Neural crest cell (in vitro differentiated cells): Measurements from ENCODE around the gene PLEKHG5. TPM values are rescaled to one million over a fixed set of nuclear protein-coding genes. Genes with fewer than 3 reads are reported as not detected.

Experiments
- DNase-seq: peaks from one replicate; pipeline ENCODE4 v3.0.0; 2021; ENCODE audit warnings: low read depth, mixed read lengths, low spot score
- H3K27ac Mint-ChIP-seq: one replicate; pipeline ENCODE4 v1.8.0; 2021; ENCODE audit warnings: mild to moderate bottlenecking, mixed read lengths; ENCODE audit not compliant: unreplicated experiment
- H3K27me3 Mint-ChIP-seq: 2 replicates; pipeline ENCODE4 v1.8.0; 2021; ENCODE audit warnings: low read depth, mild to moderate bottlenecking, mixed read lengths
- H3K36me3 Mint-ChIP-seq: 2 replicates; pipeline ENCODE4 v1.8.0; 2021; ENCODE audit warnings: low read depth, mild to moderate bottlenecking, mixed read lengths
- H3K4me1 Mint-ChIP-seq: 2 replicates; pipeline ENCODE4 v1.8.0; 2021; ENCODE audit warnings: mixed read lengths
- H3K4me3 Mint-ChIP-seq: one replicate; pipeline ENCODE4 v1.8.0; 2021; ENCODE audit warnings: mild to moderate bottlenecking, mixed read lengths
- H3K9me3 Mint-ChIP-seq: 2 replicates; pipeline ENCODE4 v1.8.0; 2021; ENCODE audit warnings: mixed read lengths
- microRNA-seq: library from miRNA; unstranded; fragments of <30 nt; microRNA quantifications from one replicate; pipeline ENCODE4, GENCODE V29; 2020
- total RNA-seq: library from RNA; stranded (reverse); gene quantifications from 2 replicates; pipeline ENCODE4 v1.2.1, GENCODE V29; 2021
- TF ChIP-seq, protein P1 (sequence below): fragments of 200-600 bp; sonication (generic); conservative IDR thresholded peaks from 2 replicates; pipeline ENCODE4 v1.5.0; 2021; ENCODE audit warnings: antibody characterized with exemption, mild to moderate bottlenecking

The PLEKHG5 gene
- total RNA-seq, 1 donor from 2014 or later, result 31.7 TPM

DNA sequence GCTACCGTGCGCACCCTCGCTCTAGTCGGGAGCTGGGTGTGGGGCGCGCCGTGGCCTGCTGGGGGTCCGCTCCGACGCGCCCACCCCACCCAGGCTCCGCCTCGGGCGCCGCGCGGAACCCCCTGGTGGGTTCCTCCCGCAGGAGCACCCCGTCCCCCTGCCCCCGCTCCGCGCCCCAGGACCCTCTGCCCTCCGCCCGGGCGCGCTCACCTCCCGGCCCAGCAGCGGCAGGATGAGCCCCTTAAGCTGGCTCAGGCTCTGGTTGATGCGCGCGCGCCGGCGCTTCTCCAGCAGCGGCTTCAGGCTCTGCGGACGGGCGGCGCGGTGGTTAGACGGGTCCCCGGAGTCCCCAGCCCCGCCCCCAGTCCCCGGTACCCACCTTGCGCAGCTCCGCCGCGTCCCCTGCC is 72.1 kb downstream of the PLEKHG5 start:
- Mint-ChIP-seq H3K9me3 (no peaks in the 10 kb centered on the region), H3K4me1 (peaks cover 2% of the 10 kb centered on the region), H3K27ac (no peak overlapping the region), H3K36me3 (no peaks in the 10 kb centered on the region), H3K27me3 (peaks cover 93% of the 10 kb centered on the region), H3K4me3 (no peak overlapping the region)
- no peak for DNase-seq
- TF ChIP-seq, protein P1, sequence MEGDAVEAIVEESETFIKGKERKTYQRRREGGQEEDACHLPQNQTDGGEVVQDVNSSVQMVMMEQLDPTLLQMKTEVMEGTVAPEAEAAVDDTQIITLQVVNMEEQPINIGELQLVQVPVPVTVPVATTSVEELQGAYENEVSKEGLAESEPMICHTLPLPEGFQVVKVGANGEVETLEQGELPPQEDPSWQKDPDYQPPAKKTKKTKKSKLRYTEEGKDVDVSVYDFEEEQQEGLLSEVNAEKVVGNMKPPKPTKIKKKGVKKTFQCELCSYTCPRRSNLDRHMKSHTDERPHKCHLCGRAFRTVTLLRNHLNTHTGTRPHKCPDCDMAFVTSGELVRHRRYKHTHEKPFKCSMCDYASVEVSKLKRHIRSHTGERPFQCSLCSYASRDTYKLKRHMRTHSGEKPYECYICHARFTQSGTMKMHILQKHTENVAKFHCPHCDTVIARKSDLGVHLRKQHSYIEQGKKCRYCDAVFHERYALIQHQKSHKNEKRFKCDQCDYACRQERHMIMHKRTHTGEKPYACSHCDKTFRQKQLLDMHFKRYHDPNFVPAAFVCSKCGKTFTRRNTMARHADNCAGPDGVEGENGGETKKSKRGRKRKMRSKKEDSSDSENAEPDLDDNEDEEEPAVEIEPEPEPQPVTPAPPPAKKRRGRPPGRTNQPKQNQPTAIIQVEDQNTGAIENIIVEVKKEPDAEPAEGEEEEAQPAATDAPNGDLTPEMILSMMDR, result no peak

DNA sequence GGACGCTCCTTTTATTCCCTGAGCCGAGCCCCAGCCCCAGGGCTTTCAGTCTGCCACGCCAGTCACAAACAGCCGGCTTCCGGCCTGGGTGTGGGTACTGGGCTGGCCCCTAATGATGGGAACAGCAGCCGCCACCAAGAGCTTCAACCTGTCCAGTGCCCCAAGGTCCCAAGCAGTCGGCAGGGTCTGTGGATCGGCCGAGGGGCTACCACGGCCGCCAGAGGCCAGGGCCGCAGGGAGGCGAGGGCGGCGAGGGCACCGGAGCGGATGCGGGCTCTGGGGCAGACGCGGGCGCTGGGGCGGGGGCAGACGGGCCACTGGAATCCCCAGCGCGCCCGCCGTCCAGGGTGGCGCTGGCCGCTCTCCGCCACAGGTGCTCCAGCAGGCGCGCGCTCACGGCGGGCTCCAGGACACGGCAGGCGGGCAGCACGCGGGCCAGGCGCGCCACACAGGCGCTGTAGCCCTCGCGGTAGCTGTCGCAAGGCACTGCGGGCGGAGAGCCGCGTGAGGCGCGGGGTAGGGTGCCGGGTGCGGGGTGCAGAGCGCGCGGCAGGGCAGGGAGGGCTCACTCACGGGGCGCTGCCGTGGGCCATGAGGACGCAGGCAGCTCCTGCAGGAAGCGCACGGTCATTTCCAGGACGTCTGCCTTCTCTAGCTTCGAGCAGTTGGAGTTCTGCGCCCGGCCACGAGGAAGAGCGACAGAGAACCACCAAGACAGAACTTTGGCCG is 72.6 kb downstream of the PLEKHG5 start:
- H3K4me3 Mint-ChIP-seq, result no peak overlapping the region
- TF ChIP-seq, protein P1, result no peak
- peaks cover 3% of the 10 kb centered on the region for H3K4me1 Mint-ChIP-seq
- H3K27me3 Mint-ChIP-seq, result peaks cover 93% of the 10 kb centered on the region
- DNase-seq, result no peak
- no peaks in the 10 kb centered on the region for H3K36me3 Mint-ChIP-seq
- H3K9me3 Mint-ChIP-seq, result no peaks in the 10 kb centered on the region
- H3K27ac Mint-ChIP-seq, result no peak overlapping the region

DNA sequence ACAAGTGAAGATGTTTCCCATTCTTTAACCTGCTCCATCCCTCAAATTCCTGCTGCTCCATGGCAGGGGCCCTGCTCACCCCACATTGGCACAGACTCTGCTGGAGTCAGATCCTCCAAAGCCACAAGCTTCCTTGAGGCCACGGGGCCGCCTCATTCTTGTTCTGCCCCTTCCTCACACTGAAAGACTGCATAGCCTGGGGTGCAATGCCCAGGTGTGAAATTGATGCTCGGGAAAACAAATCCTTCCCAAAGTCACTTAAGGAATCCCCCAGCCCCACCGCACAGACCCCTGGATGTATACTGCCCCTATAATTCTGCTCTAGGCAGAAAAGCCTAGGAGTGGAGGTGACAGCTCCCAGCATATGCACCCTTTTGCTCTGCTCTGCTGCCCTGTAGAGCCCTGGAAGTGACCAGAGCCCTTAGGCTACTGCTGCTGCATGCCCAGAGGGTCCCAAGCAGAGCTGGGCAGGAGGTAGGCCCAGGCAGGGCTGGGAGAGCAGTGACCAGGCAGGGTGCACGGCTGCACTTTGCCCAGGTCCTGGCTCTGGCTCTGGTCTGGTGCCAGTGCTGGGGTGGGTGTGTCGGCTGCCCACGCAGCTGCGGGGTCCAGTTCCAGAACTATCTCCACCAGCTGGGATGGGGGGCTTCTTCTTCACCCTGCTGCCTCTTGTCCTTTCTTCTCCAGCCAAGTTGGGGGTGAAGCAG is 73.4 kb downstream of the PLEKHG5 start:
- no peaks in the 10 kb centered on the region for H3K36me3 Mint-ChIP-seq
- H3K27ac Mint-ChIP-seq, result no peak overlapping the region
- H3K4me1 Mint-ChIP-seq, result peaks cover 3% of the 10 kb centered on the region
- H3K4me3 Mint-ChIP-seq, result no peak overlapping the region
- peaks cover 93% of the 10 kb centered on the region for H3K27me3 Mint-ChIP-seq
- TF ChIP-seq, protein P1, result no peak
- no peaks in the 10 kb centered on the region for H3K9me3 Mint-ChIP-seq
- no peak for DNase-seq

Small RNA genes lying within 50 kb of the gene (microRNA-seq; reads per million reads assigned to microRNA genes)
- gene MIR4252, result not detected

Other genes with a start within 250 kb of the PLEKHG5 start
- gene HES3, start 247.5 kb downstream of the PLEKHG5 start, total RNA-seq, result 23.6 and 25.2 TPM in 2 replicates
- gene GPR153, start 230.6 kb downstream of the PLEKHG5 start, total RNA-seq, result 28.1 and 28.7 TPM in 2 replicates
- 107 and 110 TPM in 2 replicates for gene ACOT7, start 97.9 kb downstream of the PLEKHG5 start, total RNA-seq
- 0.07 TPM in 1 of 2 replicates, not detected in the other for gene HES2, start 71.7 kb downstream of the PLEKHG5 start, total RNA-seq
- 1.7 and 4.3 TPM in 2 replicates for gene ESPN, start 66.9 kb downstream of the PLEKHG5 start, total RNA-seq
- 23.4 and 26.1 TPM in 2 replicates for gene TNFRSF25, start 25.5 kb downstream of the PLEKHG5 start, total RNA-seq
- 47.2 and 52.4 TPM in 2 replicates for gene NOL9, start 62.8 kb upstream of the PLEKHG5 start, total RNA-seq
- not detected in 2 replicates for gene TAS1R1, start 63.6 kb upstream of the PLEKHG5 start, total RNA-seq
- gene ZBTB48, start 88.3 kb upstream of the PLEKHG5 start, total RNA-seq, result 35.7 and 41.0 TPM in 2 replicates
- 18.8 and 19.0 TPM in 2 replicates for gene KLHL21, start 111.2 kb upstream of the PLEKHG5 start, total RNA-seq
- 32.6 and 33.5 TPM in 2 replicates for gene PHF13, start 122.1 kb upstream of the PLEKHG5 start, total RNA-seq
- 26.1 and 28.5 TPM in 2 replicates for gene THAP3, start 133.2 kb upstream of the PLEKHG5 start, total RNA-seq
- 82.5 and 86.6 TPM in 2 replicates for gene DNAJC11, start 210.1 kb upstream of the PLEKHG5 start, total RNA-seq